Peyer's patch (tissue), 4 donors: ENCODE measurements around the gene RAD9B. TPM values are rescaled to one million over a fixed set of nuclear protein-coding genes. Genes with fewer than 3 reads are reported as not detected.

Experiments
- DNase-seq, 3 donors: peaks; one replicate each; pipeline ENCODE4 v3.0.0-alpha.2; 2017 to 2019
- H3K27ac ChIP-seq, 4 donors: fragments of 200-600 bp; sonication (generic); one replicate each; pipeline ENCODE4 v1.5.1; 2016 to 2019
- H3K27me3 ChIP-seq, 2 donors: fragments of 200-600 bp; sonication (generic); one replicate each; pipeline ENCODE4 v1.5.1; 2019
- H3K36me3 ChIP-seq, 3 donors: fragments of 200-600 bp; sonication (generic); one replicate each; pipeline ENCODE4 v1.5.1; 2016 to 2019
- H3K4me1 ChIP-seq, 4 donors: fragments of 200-600 bp; sonication (generic); one replicate each; pipeline ENCODE4 v1.5.1; 2016 to 2019
- H3K4me3 ChIP-seq, 4 donors: fragments of 200-600 bp; sonication (generic); 1 replicate in 3 of 4; 2 replicates in 1 of 4; pipeline ENCODE4 v1.5.1; 2016 to 2019; ENCODE audit warnings: mild to moderate bottlenecking in 1 of 4
- H3K9me3 ChIP-seq, 4 donors: fragments of 200-600 bp; sonication (generic); one replicate each; pipeline ENCODE4 v1.5.1; 2016 to 2019; ENCODE audit warnings: mild to moderate bottlenecking in 1 of 4
- CTCF ChIP-seq, 6 experiments: fragments of 450-650 bp in 4 of 6; fragments of 200-600 bp in 2 of 6; sonication (generic) in 1 of 6; IDR thresholded peaks; one replicate each; pipeline ENCODE4 v1.5.1; 2017 to 2019; ENCODE audit warnings: antibody characterized with exemption in 6 of 6, mild to moderate bottlenecking in 3 of 6, moderate library complexity in 1 of 6
- POLR2A ChIP-seq, 2 donors: fragments of 450-650 bp; IDR thresholded peaks; one replicate each; pipeline ENCODE4 v1.5.1; 2017; ENCODE audit warnings: antibody characterized with exemption in 2 of 2, mild to moderate bottlenecking in 2 of 2, moderate library complexity in 2 of 2
- total RNA-seq, 4 donors: library from RNA; depleted of rRNA; stranded (reverse); fragments of >200 nt; gene quantifications; one replicate each; pipeline ENCODE4 v1.1.0, GENCODE V29; 2016

Gene RAD9B
- total RNA-seq, 4 donors from 2014 or later = 0.40 to 0.83 TPM; not detected in 2

GRCh38 chr12:110498984-110499706 is 3.0 kb upstream of the RAD9B start:
- Histone ChIP-seq H3K4me1 (peaks cover 0 to 16% (median 3%) of the 10 kb centered on the region in 4 donors), H3K4me3 (no peak overlapping the region), H3K27me3 (no peaks in the 10 kb centered on the region), H3K9me3 (no peaks in the 10 kb centered on the region), H3K27ac (no peak overlapping the region), H3K36me3 (peaks cover 0 to 17% (median 3%) of the 10 kb centered on the region in 3 donors)
- TF ChIP-seq CTCF (IDR thresholded peaks at IDR 0.05) = no peak
- TF ChIP-seq POLR2A (IDR thresholded peaks at IDR 0.05) = no peak
- DNase-seq = no peak

- peak overlapping the region; percentile 89 to 96 (median 92) for H3K27ac ChIP-seq
- no peaks in the 10 kb centered on the region for H3K9me3 ChIP-seq
- H3K27me3 ChIP-seq = no peaks in the 10 kb centered on the region
- TF ChIP-seq CTCF (IDR thresholded peaks at IDR 0.05) (no peak), POLR2A (IDR thresholded peaks at IDR 0.05) (no peak)
- peaks cover 0 to 16% (median 3%) of the 10 kb centered on the region in 4 donors for H3K4me1 ChIP-seq
- peak overlapping the region; percentile 70 to 99 (median 86) for H3K4me3 ChIP-seq
- no peak for DNase-seq
- H3K36me3 ChIP-seq = no peaks in the 10 kb centered on the region
These were observed 756 bp upstream of the RAD9B start for GRCh38 chr12:110501399-110501751.

- Histone ChIP-seq H3K4me1 (peaks cover 0 to 16% (median 3%) of the 10 kb centered on the region in 4 donors), H3K27me3 (no peaks in the 10 kb centered on the region), H3K27ac (no peak overlapping the region), H3K36me3 (no peaks in the 10 kb centered on the region), H3K9me3 (no peaks in the 10 kb centered on the region), H3K4me3 (no peak overlapping the region)
- TF ChIP-seq CTCF (IDR thresholded peaks at IDR 0.05) = no peak
- TF ChIP-seq POLR2A (IDR thresholded peaks at IDR 0.05) = no peak
- DNase-seq = no peak
These were observed 1.3 kb downstream of the RAD9B start for GRCh38 chr12:110503432-110503831.

- H3K36me3 ChIP-seq = no peaks in the 10 kb centered on the region
- H3K4me1 ChIP-seq = peaks cover 0 to 8% (median 3%) of the 10 kb centered on the region in 4 donors
- H3K27me3 ChIP-seq = no peaks in the 10 kb centered on the region
- no peak overlapping the region for H3K4me3 ChIP-seq
- no peaks in the 10 kb centered on the region for H3K9me3 ChIP-seq
- no peak for TF ChIP-seq POLR2A (IDR thresholded peaks at IDR 0.05)
- TF ChIP-seq CTCF (IDR thresholded peaks at IDR 0.05) = no peak
- no peak for DNase-seq
- H3K27ac ChIP-seq = no peak overlapping the region
These were observed 3.2 kb downstream of the RAD9B start for GRCh38 chr12:110505332-110505731.

GRCh38 chr12:110508071-110508586 is 6.0 kb downstream of the RAD9B start:
- no peaks in the 10 kb centered on the region for H3K4me1 ChIP-seq
- H3K27ac ChIP-seq = no peak overlapping the region
- DNase-seq = no peak
- no peaks in the 10 kb centered on the region for H3K9me3 ChIP-seq
- H3K36me3 ChIP-seq = no peaks in the 10 kb centered on the region
- no peak overlapping the region for H3K4me3 ChIP-seq
- TF ChIP-seq POLR2A (IDR thresholded peaks at IDR 0.05) (no peak), CTCF (IDR thresholded peaks at IDR 0.05) (no peak)
- H3K27me3 ChIP-seq = no peaks in the 10 kb centered on the region
